Measurements from ENCODE around the gene CNTROB. TPM values are rescaled to one million over a fixed set of nuclear protein-coding genes. Genes with fewer than 3 reads are reported as not detected.

Gene CNTROB
- total and polyA plus RNA-seq, 9 donors: 15.0 to 27.3 (median 25.3) TPM

GRCh38 chr17:7992924-7993323 is 60.9 kb downstream of the CNTROB start:
- H3K9me3 ChIP-seq: no peaks in the 10 kb centered on the region
- 60 to 65% (median 65%) methylated on average over 3 of the region's 3 CpGs for WGBS, 3 donors
- no peaks in the 10 kb centered on the region for H3K36me3 ChIP-seq
- no peak overlapping the region for H3K27ac ChIP-seq
- TF ChIP-seq POLR2A (IDR thresholded peaks at IDR 0.05): no peak
- TF ChIP-seq, protein P1, sequence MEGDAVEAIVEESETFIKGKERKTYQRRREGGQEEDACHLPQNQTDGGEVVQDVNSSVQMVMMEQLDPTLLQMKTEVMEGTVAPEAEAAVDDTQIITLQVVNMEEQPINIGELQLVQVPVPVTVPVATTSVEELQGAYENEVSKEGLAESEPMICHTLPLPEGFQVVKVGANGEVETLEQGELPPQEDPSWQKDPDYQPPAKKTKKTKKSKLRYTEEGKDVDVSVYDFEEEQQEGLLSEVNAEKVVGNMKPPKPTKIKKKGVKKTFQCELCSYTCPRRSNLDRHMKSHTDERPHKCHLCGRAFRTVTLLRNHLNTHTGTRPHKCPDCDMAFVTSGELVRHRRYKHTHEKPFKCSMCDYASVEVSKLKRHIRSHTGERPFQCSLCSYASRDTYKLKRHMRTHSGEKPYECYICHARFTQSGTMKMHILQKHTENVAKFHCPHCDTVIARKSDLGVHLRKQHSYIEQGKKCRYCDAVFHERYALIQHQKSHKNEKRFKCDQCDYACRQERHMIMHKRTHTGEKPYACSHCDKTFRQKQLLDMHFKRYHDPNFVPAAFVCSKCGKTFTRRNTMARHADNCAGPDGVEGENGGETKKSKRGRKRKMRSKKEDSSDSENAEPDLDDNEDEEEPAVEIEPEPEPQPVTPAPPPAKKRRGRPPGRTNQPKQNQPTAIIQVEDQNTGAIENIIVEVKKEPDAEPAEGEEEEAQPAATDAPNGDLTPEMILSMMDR (IDR thresholded peaks at IDR 0.05): no peak
- TF ChIP-seq EP300 (IDR thresholded peaks at IDR 0.05): no peak
- DNase-seq: no peak
- H3K27me3 ChIP-seq: no peaks in the 10 kb centered on the region
- H3K4me3 ChIP-seq: no peak overlapping the region
- intact Hi-C loops (cut with DNase I): loop anchor here in 3 of 4 donors (5.0 kb wide), 2 partner anchors 64 to 171 kb away; no protein-coding TSS in a partner anchor
- no peaks in the 10 kb centered on the region for H3K4me1 ChIP-seq (ENCODE audit: insufficient read depth)

GRCh38 chr17:7993972-7994589 is 62.1 kb downstream of the CNTROB start:
- Histone ChIP-seq H3K27ac (no peak overlapping the region), H3K27me3 (no peaks in the 10 kb centered on the region), H3K9me3 (no peaks in the 10 kb centered on the region), H3K4me3 (no peak overlapping the region), H3K36me3 (no peaks in the 10 kb centered on the region), H3K4me1 (ENCODE audit: insufficient read depth) (no peaks in the 10 kb centered on the region)
- intact Hi-C loops (cut with DNase I): loop anchor here in 3 of 4 donors (5.0 kb wide), 2 partner anchors 63 to 172 kb away; no protein-coding TSS in a partner anchor
- 92 to 93% (median 93%) methylated on average over 27 of the region's 27 CpGs for WGBS, 3 donors
- DNase-seq: no peak
- TF ChIP-seq EP300 (IDR thresholded peaks at IDR 0.05) (no peak), POLR2A (IDR thresholded peaks at IDR 0.05) (no peak)
- TF ChIP-seq, protein P1 (IDR thresholded peaks at IDR 0.05): no peak

- no peak overlapping the region for H3K27ac ChIP-seq
Observed at GRCh38 chr17:7995724-7996123, 63.7 kb downstream of the CNTROB start.

GRCh38 chr17:7997186-7997585 is 65.2 kb downstream of the CNTROB start:
- TF ChIP-seq EP300 (IDR thresholded peaks at IDR 0.05): no peak
- TF ChIP-seq POLR2A (IDR thresholded peaks at IDR 0.05): no peak
- TF ChIP-seq, protein P1 (IDR thresholded peaks at IDR 0.05): no peak
- WGBS, 3 donors: 7 to 15% (median 15%) methylated on average over 5 of the region's 5 CpGs

More at GRCh38 chr17:7995724-7996123, 63.7 kb downstream of the CNTROB start:
- intact Hi-C loops (cut with DNase I): no loop called here
- no peaks in the 10 kb centered on the region for H3K9me3 ChIP-seq
- no peaks in the 10 kb centered on the region for H3K4me1 ChIP-seq (ENCODE audit: insufficient read depth)
- TF ChIP-seq EP300 (IDR thresholded peaks at IDR 0.05) (no peak), POLR2A (IDR thresholded peaks at IDR 0.05) (no peak)
- H3K4me3 ChIP-seq: no peak overlapping the region
- WGBS, 3 donors: 89 to 99% (median 96%) methylated on average over 2 of the region's 2 CpGs
- no peaks in the 10 kb centered on the region for H3K27me3 ChIP-seq
- H3K36me3 ChIP-seq: no peaks in the 10 kb centered on the region
- no peak for DNase-seq

More at GRCh38 chr17:7997186-7997585, 65.2 kb downstream of the CNTROB start:
- no peak for DNase-seq
- no peaks in the 10 kb centered on the region for H3K4me1 ChIP-seq (ENCODE audit: insufficient read depth)
- intact Hi-C loops (cut with DNase I): no loop called here
- no peaks in the 10 kb centered on the region for H3K9me3 ChIP-seq
- no peaks in the 10 kb centered on the region for H3K27me3 ChIP-seq
- no peaks in the 10 kb centered on the region for H3K36me3 ChIP-seq
- H3K4me3 ChIP-seq: no peak overlapping the region
- no peak overlapping the region for H3K27ac ChIP-seq

Small RNA genes within 50 kb of the gene (small RNA-seq; reads per million reads assigned to genes)
- gene SCARNA21: 0.50 reads per million, percentile 11 among the genes with 10 or more reads in this experiment

Other genes starting within 250 kb of the CNTROB start
- gene TP53, start 244.7 kb upstream of the CNTROB start, total RNA-seq: 100 to 1,000 TPM in 1 of 7 donors, 10 to 100 TPM in 6; 16.3 to 124 (median 73.5) TPM
- 10 to 100 TPM; 29.7 to 43.7 TPM for gene TP53, start 244.7 kb upstream of the CNTROB start, polyA plus RNA-seq
- 10 to 100 TPM in 1 of 7 donors, 1 to 10 TPM in 6; 1.1 to 10.1 (median 6.9) TPM for gene WRAP53, start 243.7 kb upstream of the CNTROB start, total RNA-seq
- 1 to 10 TPM; 4.3 to 6.1 TPM for gene WRAP53, start 243.7 kb upstream of the CNTROB start, polyA plus RNA-seq
- gene EFNB3, start 227.0 kb upstream of the CNTROB start, total RNA-seq: 10 to 100 TPM in 1 of 7 donors, 1 to 10 TPM in 6; 1.6 to 11.7 (median 3.3) TPM
- gene EFNB3, start 227.0 kb upstream of the CNTROB start, polyA plus RNA-seq: 1 to 10 TPM; 5.1 to 5.9 TPM
- gene DNAH2, start 214.5 kb upstream of the CNTROB start, total RNA-seq: 10 to 100 TPM in 1 of 7 donors, 1 to 10 TPM in 5, under 1 TPM in 1; 0.88 to 10.3 (median 2.7) TPM
- 1 to 10 TPM; 1.0 to 2.5 TPM for gene DNAH2, start 214.5 kb upstream of the CNTROB start, polyA plus RNA-seq
- 10 to 100 TPM; 13.7 to 80.8 (median 71.9) TPM for gene KDM6B, start 98.0 kb upstream of the CNTROB start, total RNA-seq
- gene KDM6B, start 98.0 kb upstream of the CNTROB start, polyA plus RNA-seq: 10 to 100 TPM in 1 of 2 donors, 1 to 10 TPM in 1; 9.1 to 36.9 TPM
- 10 to 100 TPM in 3 of 7 donors, 1 to 10 TPM in 4; 2.1 to 11.9 (median 8.2) TPM for gene TMEM88, start 77.1 kb upstream of the CNTROB start, total RNA-seq
- gene TMEM88, start 77.1 kb upstream of the CNTROB start, polyA plus RNA-seq: 10 to 100 TPM in 1 of 2 donors, 1 to 10 TPM in 1; 5.5 to 17.8 TPM
- 10 to 100 TPM; 46.4 to 82.8 (median 54.6) TPM for gene NAA38, start 74.6 kb upstream of the CNTROB start, total RNA-seq
- gene NAA38, start 74.6 kb upstream of the CNTROB start, polyA plus RNA-seq: 10 to 100 TPM in 1 of 2 donors, 1 to 10 TPM in 1; 4.6 to 59.1 TPM
- gene CYB5D1, start 74.2 kb upstream of the CNTROB start, total RNA-seq: 10 to 100 TPM in 6 of 7 donors, 1 to 10 TPM in 1; 7.0 to 18.8 (median 16.1) TPM
- gene CYB5D1, start 74.2 kb upstream of the CNTROB start, polyA plus RNA-seq: 10 to 100 TPM; 10.8 to 22.2 TPM
- 100 to 1,000 TPM in 4 of 7 donors, 10 to 100 TPM in 3; 65.7 to 145 (median 114) TPM for gene CHD3, start 43.4 kb upstream of the CNTROB start, total RNA-seq
- 100 to 1,000 TPM in 1 of 2 donors, 10 to 100 TPM in 1; 87.2 to 100 TPM for gene CHD3, start 43.4 kb upstream of the CNTROB start, polyA plus RNA-seq
- 10 to 100 TPM in 1 of 7 donors, 1 to 10 TPM in 6; 2.7 to 16.5 (median 5.2) TPM for gene RNF227, start 15.9 kb upstream of the CNTROB start, total RNA-seq
- 1 to 10 TPM; 4.3 to 8.6 TPM for gene RNF227, start 15.9 kb upstream of the CNTROB start, polyA plus RNA-seq
- gene KCNAB3, start 2.4 kb upstream of the CNTROB start, total RNA-seq: 1 to 10 TPM in 5 of 7 donors, under 1 TPM in 2; 0.48 to 5.9 (median 2.2) TPM
- gene KCNAB3, start 2.4 kb upstream of the CNTROB start, polyA plus RNA-seq: 1 to 10 TPM; 1.9 to 3.9 TPM
- gene TRAPPC1, start 260 bp upstream of the CNTROB start, total RNA-seq: 10 to 100 TPM; 27.5 to 94.3 (median 74.0) TPM
- 100 to 1,000 TPM in 1 of 2 donors, 10 to 100 TPM in 1; 77.5 to 238 TPM for gene TRAPPC1, start 260 bp upstream of the CNTROB start, polyA plus RNA-seq
- gene GUCY2D, start 70.4 kb downstream of the CNTROB start, total RNA-seq: under 1 TPM in 2 of 7 donors, not detected in 5; 0.05 to 0.42 TPM
- gene GUCY2D, start 70.4 kb downstream of the CNTROB start, polyA plus RNA-seq: under 1 TPM in 1 of 2 donors, not detected in 1; 0.10 TPM
- gene ALOX15B, start 106.9 kb downstream of the CNTROB start, total RNA-seq: 10 to 100 TPM in 1 of 7 donors, 1 to 10 TPM in 1, under 1 TPM in 4, not detected in 1; 0.23 to 14.9 (median 0.78) TPM
- under 1 TPM; 0.25 to 0.88 TPM for gene ALOX15B, start 106.9 kb downstream of the CNTROB start, polyA plus RNA-seq
- under 1 TPM in 1 of 7 donors, not detected in 6; 0.70 TPM for gene ALOX12B, start 155.5 kb downstream of the CNTROB start, total RNA-seq
- not detected for gene ALOX12B, start 155.5 kb downstream of the CNTROB start, polyA plus RNA-seq
- gene ALOXE3, start 186.3 kb downstream of the CNTROB start, total RNA-seq: not detected
- under 1 TPM in 1 of 2 donors, not detected in 1; 0.07 TPM for gene ALOXE3, start 186.3 kb downstream of the CNTROB start, polyA plus RNA-seq
- gene HES7, start 191.9 kb downstream of the CNTROB start, total RNA-seq: under 1 TPM in 6 of 7 donors, not detected in 1; 0.11 to 0.97 (median 0.81) TPM
- gene HES7, start 191.9 kb downstream of the CNTROB start, polyA plus RNA-seq: under 1 TPM in 1 of 2 donors, not detected in 1; 0.25 TPM
- 100 to 1,000 TPM in 6 of 7 donors, 10 to 100 TPM in 1; 74.9 to 394 (median 165) TPM for gene PER1, start 220.2 kb downstream of the CNTROB start, total RNA-seq
- gene PER1, start 220.2 kb downstream of the CNTROB start, polyA plus RNA-seq: 100 to 1,000 TPM in 1 of 2 donors, 10 to 100 TPM in 1; 12.8 to 164 TPM
- gene VAMP2, start 230.7 kb downstream of the CNTROB start, total RNA-seq: 100 to 1,000 TPM in 4 of 7 donors, 10 to 100 TPM in 3; 35.5 to 147 (median 118) TPM
- gene VAMP2, start 230.7 kb downstream of the CNTROB start, polyA plus RNA-seq: 100 to 1,000 TPM in 1 of 2 donors, 10 to 100 TPM in 1; 99.2 to 233 TPM
- gene TMEM107, start 244.2 kb downstream of the CNTROB start, total RNA-seq: 10 to 100 TPM in 5 of 7 donors, 1 to 10 TPM in 2; 7.5 to 57.6 (median 16.1) TPM
- 10 to 100 TPM in 1 of 2 donors, 1 to 10 TPM in 1; 8.2 to 10.3 TPM for gene TMEM107, start 244.2 kb downstream of the CNTROB start, polyA plus RNA-seq